DND-41 (cell line): ENCODE measurements around the gene UNC13B.

Experiments
- ATAC-seq: fragments of 200-7000 bp; cut with Tn5 transposase; 3 replicates; pipeline ENCODE4 v1.9.1; 2021; ENCODE audit warnings: low read depth; ENCODE audit not compliant: insufficient read depth
- DNase-seq: peaks from one replicate; pipeline ENCODE4 v3.0.0-alpha.2; 2020
- H2AFZ ChIP-seq: 2 replicates; pipeline ENCODE4 v1.6.0; 2012; ENCODE audit warnings: low read depth, low read length
- H3K27ac ChIP-seq: 2 replicates; pipeline ENCODE4 v1.5.1; 2012; ENCODE audit warnings: low read length, inconsistent platforms
- H3K27me3 ChIP-seq: fragments of 200-600 bp; sonication (generic); 2 replicates; pipeline ENCODE4 v1.6.0; 2012; ENCODE audit warnings: low read length, mild to moderate bottlenecking, inconsistent platforms; ENCODE audit not compliant: insufficient read depth, poor library complexity
- H3K36me3 ChIP-seq: 2 replicates; pipeline ENCODE4 v1.5.1; 2012; ENCODE audit warnings: low read length, inconsistent platforms; ENCODE audit not compliant: insufficient read depth
- H3K4me1 ChIP-seq: 2 replicates; pipeline ENCODE4 v1.5.1; 2012; ENCODE audit warnings: mild to moderate bottlenecking, low read length; ENCODE audit not compliant: insufficient read depth
- H3K4me2 ChIP-seq: 2 replicates; pipeline ENCODE4 v1.6.0; 2012; ENCODE audit warnings: mild to moderate bottlenecking, moderate library complexity, low read length, inconsistent platforms; ENCODE audit not compliant: insufficient read depth
- H3K4me3 ChIP-seq, 2 experiments: fragments of 200-600 bp in 1 of 2; shearing (Covaris generic) in 1 of 2; 2 replicates each; pipeline ENCODE4 v1.5.1; 2012 to 2016; ENCODE audit warnings: inconsistent platforms in 2 of 2, low read length in 2 of 2, mild to moderate bottlenecking in 2 of 2, low read depth in 1 of 2, moderate library complexity in 1 of 2
- H3K79me2 ChIP-seq: 2 replicates; pipeline ENCODE4 v1.6.0; 2012; ENCODE audit warnings: low read length, inconsistent platforms; ENCODE audit not compliant: insufficient read depth
- H3K9ac ChIP-seq: 2 replicates; pipeline ENCODE4 v1.6.0; 2012; ENCODE audit warnings: low read depth, mild to moderate bottlenecking, inconsistent platforms, low read length, moderate library complexity
- H3K9me3 ChIP-seq: 2 replicates; pipeline ENCODE4 v1.5.1; 2012; ENCODE audit warnings: low read length, moderate library complexity, mild to moderate bottlenecking, inconsistent platforms; ENCODE audit not compliant: insufficient read depth, severe bottlenecking
- H4K20me1 ChIP-seq: 2 replicates; pipeline ENCODE4 v1.6.0; 2012; ENCODE audit warnings: low read length; ENCODE audit not compliant: insufficient read depth
- EZH2 ChIP-seq: IDR thresholded peaks from 3 replicates; pipeline ENCODE4 v1.6.1; 2012; ENCODE audit warnings: borderline replicate concordance, low read depth, mild to moderate bottlenecking, moderate library complexity, low read length, inconsistent platforms; ENCODE audit not compliant: severe bottlenecking
- TF ChIP-seq, protein P1 (sequence below): IDR thresholded peaks from 2 replicates; pipeline ENCODE4 v1.5.1; 2012; ENCODE audit warnings: borderline replicate concordance, low read length, moderate library complexity, mild to moderate bottlenecking; ENCODE audit not compliant: poor library complexity, severe bottlenecking; ENCODE audit errors: extremely low read depth

UNC13B gene

DNA sequence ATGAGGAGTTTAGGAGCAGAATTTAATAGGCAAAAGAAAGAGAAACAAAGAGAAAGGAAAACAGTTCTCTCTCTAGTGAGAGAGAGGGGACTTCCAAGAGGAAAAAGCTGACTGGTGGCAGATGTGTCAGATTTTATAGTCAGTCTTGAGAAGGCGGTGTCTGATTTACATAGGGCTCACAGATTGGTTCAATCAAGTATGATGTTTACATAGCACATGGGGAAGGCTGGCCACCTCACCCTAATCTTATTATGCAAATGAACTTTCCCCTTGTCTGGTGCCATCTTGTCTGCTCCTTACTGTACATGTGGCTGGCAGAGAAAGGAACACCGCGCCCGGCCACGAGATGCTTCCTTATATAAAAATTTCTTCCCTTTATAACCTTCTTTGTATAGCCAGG is 24.7 kb downstream of the UNC13B start:
- H2AFZ ChIP-seq = no peak overlapping the region
- no peaks in the 10 kb centered on the region for H3K79me2 ChIP-seq
- no peak overlapping the region for H3K4me2 ChIP-seq
- no peak overlapping the region for H3K9ac ChIP-seq
- ATAC-seq (no peak), DNase-seq (no peak)
- H3K4me1 ChIP-seq = no peaks in the 10 kb centered on the region
- H4K20me1 ChIP-seq = no peaks in the 10 kb centered on the region
- TF ChIP-seq, protein P1, sequence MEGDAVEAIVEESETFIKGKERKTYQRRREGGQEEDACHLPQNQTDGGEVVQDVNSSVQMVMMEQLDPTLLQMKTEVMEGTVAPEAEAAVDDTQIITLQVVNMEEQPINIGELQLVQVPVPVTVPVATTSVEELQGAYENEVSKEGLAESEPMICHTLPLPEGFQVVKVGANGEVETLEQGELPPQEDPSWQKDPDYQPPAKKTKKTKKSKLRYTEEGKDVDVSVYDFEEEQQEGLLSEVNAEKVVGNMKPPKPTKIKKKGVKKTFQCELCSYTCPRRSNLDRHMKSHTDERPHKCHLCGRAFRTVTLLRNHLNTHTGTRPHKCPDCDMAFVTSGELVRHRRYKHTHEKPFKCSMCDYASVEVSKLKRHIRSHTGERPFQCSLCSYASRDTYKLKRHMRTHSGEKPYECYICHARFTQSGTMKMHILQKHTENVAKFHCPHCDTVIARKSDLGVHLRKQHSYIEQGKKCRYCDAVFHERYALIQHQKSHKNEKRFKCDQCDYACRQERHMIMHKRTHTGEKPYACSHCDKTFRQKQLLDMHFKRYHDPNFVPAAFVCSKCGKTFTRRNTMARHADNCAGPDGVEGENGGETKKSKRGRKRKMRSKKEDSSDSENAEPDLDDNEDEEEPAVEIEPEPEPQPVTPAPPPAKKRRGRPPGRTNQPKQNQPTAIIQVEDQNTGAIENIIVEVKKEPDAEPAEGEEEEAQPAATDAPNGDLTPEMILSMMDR = no peak
- no peak for TF ChIP-seq EZH2
- H3K27me3 ChIP-seq = no peaks in the 10 kb centered on the region
- no peak overlapping the region for H3K4me3 ChIP-seq
- no peaks in the 10 kb centered on the region for H3K36me3 ChIP-seq
- no peak overlapping the region for H3K27ac ChIP-seq
- peaks cover 2% of the 10 kb centered on the region for H3K9me3 ChIP-seq

DNA sequence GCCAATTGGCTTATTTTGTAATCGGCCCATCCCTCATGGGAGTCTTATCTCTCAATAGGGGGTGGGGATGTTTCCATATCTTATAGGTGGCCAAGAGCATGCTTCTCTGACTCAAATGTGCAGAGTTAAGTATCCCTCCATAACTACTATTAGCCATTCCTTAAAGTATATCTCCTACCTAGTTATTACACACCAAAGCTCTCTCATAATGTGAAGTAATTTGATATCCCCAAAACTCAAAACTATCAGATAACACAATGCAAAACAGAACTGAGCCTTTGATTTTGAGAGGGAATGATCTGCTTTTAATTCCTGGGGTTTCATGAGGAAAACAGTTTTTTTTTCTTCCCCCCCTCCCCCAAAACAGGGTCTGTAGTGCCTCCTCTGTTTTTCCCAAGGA is 28.4 kb downstream of the UNC13B start:
- ATAC-seq = no peak
- Histone ChIP-seq H3K9ac (no peak overlapping the region), H4K20me1 (no peaks in the 10 kb centered on the region), H3K36me3 (no peaks in the 10 kb centered on the region), H2AFZ (no peak overlapping the region), H3K9me3 (peaks cover 22% of the 10 kb centered on the region), H3K27me3 (no peaks in the 10 kb centered on the region), H3K79me2 (no peaks in the 10 kb centered on the region), H3K27ac (no peak overlapping the region), H3K4me2 (no peak overlapping the region), H3K4me1 (no peaks in the 10 kb centered on the region), H3K4me3 (no peak overlapping the region)
- TF ChIP-seq, protein P1 = no peak
- no peak for TF ChIP-seq EZH2
- DNase-seq = no peak

DNA sequence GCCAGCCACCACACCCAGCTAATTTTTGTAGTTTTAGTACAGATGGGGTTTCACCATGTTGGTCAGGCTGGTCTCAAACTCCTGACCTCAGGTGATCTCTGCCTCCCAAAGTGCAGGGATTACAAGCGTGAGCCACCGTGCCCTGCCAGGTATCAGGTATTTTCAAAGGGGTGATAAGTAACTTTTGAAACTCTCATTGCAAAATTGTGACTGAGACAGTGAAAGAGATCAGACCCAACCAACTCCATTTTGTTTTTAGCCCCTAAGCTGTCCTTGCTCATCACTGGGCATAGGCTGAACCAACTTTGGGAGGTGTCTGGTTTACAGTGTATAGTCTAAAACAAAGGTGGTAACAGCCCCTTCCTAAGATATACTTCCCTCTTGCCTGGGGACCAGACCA is 29.3 kb downstream of the UNC13B start:
- no peak overlapping the region for H3K4me3 ChIP-seq
- H3K36me3 ChIP-seq = no peaks in the 10 kb centered on the region
- no peak overlapping the region for H3K27ac ChIP-seq
- H2AFZ ChIP-seq = no peak overlapping the region
- H3K27me3 ChIP-seq = no peaks in the 10 kb centered on the region
- DNase-seq = no peak
- H4K20me1 ChIP-seq = no peaks in the 10 kb centered on the region
- TF ChIP-seq, protein P1 = no peak
- no peak for TF ChIP-seq EZH2
- no peak overlapping the region for H3K4me2 ChIP-seq
- no peak for ATAC-seq
- H3K9ac ChIP-seq = no peak overlapping the region
- H3K9me3 ChIP-seq = peaks cover 22% of the 10 kb centered on the region
- H3K4me1 ChIP-seq = no peaks in the 10 kb centered on the region
- no peaks in the 10 kb centered on the region for H3K79me2 ChIP-seq

DNA sequence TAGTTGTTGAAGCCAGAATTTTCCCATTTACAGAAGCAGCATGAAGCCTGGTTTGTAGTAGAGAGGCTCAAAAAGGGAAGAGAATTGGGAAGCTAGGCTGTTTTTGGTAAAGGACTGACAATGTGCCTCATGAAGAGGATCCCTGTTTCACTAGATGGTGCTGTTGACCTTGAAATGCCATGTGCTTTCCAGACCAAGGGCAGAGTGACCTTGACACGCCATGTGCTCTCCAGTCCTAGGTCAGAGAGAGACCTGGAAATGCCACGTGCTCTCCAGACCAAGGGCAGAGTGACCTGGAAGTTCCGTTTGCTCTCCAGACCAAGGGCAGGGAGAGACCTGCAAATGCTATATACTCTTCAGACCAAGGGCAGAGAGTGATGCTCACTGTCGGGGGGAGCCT is 32.0 kb downstream of the UNC13B start:
- Histone ChIP-seq H3K27ac (no peak overlapping the region), H3K4me3 (no peak overlapping the region), H3K9ac (no peak overlapping the region), H3K36me3 (no peaks in the 10 kb centered on the region), H3K79me2 (no peaks in the 10 kb centered on the region), H3K4me1 (no peaks in the 10 kb centered on the region), H4K20me1 (no peaks in the 10 kb centered on the region), H3K4me2 (no peak overlapping the region), H3K27me3 (no peaks in the 10 kb centered on the region), H3K9me3 (peaks cover 22% of the 10 kb centered on the region), H2AFZ (no peak overlapping the region)
- no peak for ATAC-seq
- DNase-seq = no peak
- TF ChIP-seq, protein P1 = no peak
- TF ChIP-seq EZH2 = no peak
